Fibroblast of lung (primary cell): ENCODE results near the gene NOSIP. TPM values are rescaled to one million over a fixed set of nuclear protein-coding genes. Genes with fewer than 3 reads are reported as not detected.

Experiments used
- DNase-seq, 2 donors: peaks; one replicate each; pipeline versions ENCODE4 v3.0.0 to v3.0.0-alpha.2; 2010; ENCODE audit warnings: low read depth in 2 of 2
- H2AFZ ChIP-seq: 2 replicates; pipeline ENCODE4 v1.5.1; 2012; ENCODE audit warnings: low read length, control low read depth, inconsistent platforms
- H3K27ac ChIP-seq: 2 replicates; pipeline ENCODE4 v1.5.1; 2011; ENCODE audit warnings: low read length, control low read depth; ENCODE audit not compliant: insufficient read depth
- H3K27me3 ChIP-seq: 2 replicates; pipeline ENCODE4 v1.5.1; 2011; ENCODE audit warnings: mild to moderate bottlenecking, low read length; ENCODE audit not compliant: control insufficient read depth, insufficient read depth
- H3K36me3 ChIP-seq: 2 replicates; pipeline ENCODE4 v1.5.1; 2011; ENCODE audit warnings: low read length; ENCODE audit not compliant: control insufficient read depth, insufficient read depth
- H3K4me1 ChIP-seq: 2 replicates; pipeline ENCODE4 v1.5.1; 2011; ENCODE audit warnings: low read length; ENCODE audit not compliant: control insufficient read depth, insufficient read depth; ENCODE audit errors: extremely low read depth
- H3K4me2 ChIP-seq: 2 replicates; pipeline ENCODE4 v1.5.1; 2011; ENCODE audit warnings: low read length, control low read depth; ENCODE audit not compliant: insufficient read depth; ENCODE audit errors: extremely low read depth
- H3K4me3 ChIP-seq, 4 experiments: fragments of 200-600 bp in 1 of 4; sonication (generic) in 1 of 4; replicated peaks in 1 of 4; 2 replicates each; pipeline ENCODE4 v1.5.1; 2011 to 2016; ENCODE audit warnings: low read length in 4 of 4, low read depth in 3 of 4, mild to moderate bottlenecking in 3 of 4, control low read depth in 2 of 4, inconsistent platforms in 1 of 4, mixed read lengths in 1 of 4; ENCODE audit not compliant: insufficient read depth in 1 of 4; ENCODE audit errors: control extremely low read depth in 1 of 4
- H3K79me2 ChIP-seq: 2 replicates; pipeline ENCODE4 v1.5.1; 2012; ENCODE audit warnings: mild to moderate bottlenecking, low read length, inconsistent platforms; ENCODE audit not compliant: control insufficient read depth, insufficient read depth
- H3K9ac ChIP-seq: 2 replicates; pipeline ENCODE4 v1.5.1; 2011; ENCODE audit warnings: mild to moderate bottlenecking, low read length, control low read depth; ENCODE audit not compliant: insufficient read depth
- H3K9me3 ChIP-seq: 2 replicates; pipeline ENCODE4 v1.5.1; 2012; ENCODE audit warnings: low read depth, low read length; ENCODE audit not compliant: control insufficient read depth, insufficient read depth
- H4K20me1 ChIP-seq: 2 replicates; pipeline ENCODE4 v1.5.1; 2011; ENCODE audit warnings: low read length; ENCODE audit not compliant: control insufficient read depth, insufficient read depth; ENCODE audit errors: extremely low read depth
- CTCF ChIP-seq, 2 donors: IDR thresholded peaks in 1 of 2; conservative IDR thresholded peaks in 1 of 2; 1 replicate in 1 of 2; 2 replicates in 1 of 2; pipeline ENCODE4 v1.5.1; 2011 to 2012; ENCODE audit warnings: low read length in 2 of 2, control low read depth in 1 of 2, inconsistent platforms in 1 of 2, low read depth in 1 of 2, mild to moderate bottlenecking in 1 of 2
- EZH2 ChIP-seq: IDR thresholded peaks from 2 replicates; pipeline ENCODE4 v1.5.1; 2012; ENCODE audit warnings: low read length, control low read depth, mild to moderate bottlenecking; ENCODE audit errors: missing control alignments
- polyA plus RNA-seq, 2 donors: library from polyadenylated mRNA; depleted of rRNA in 1 of 2; stranded (reverse) in 1 of 2; unstranded in 1 of 2; fragments of >200 nt; gene quantifications; 2 replicates each; pipeline ENCODE4 v1.2.1, GENCODE V29; 2011 to 2012; ENCODE audit warnings: missing spikeins in 1 of 2
- total RNA-seq: library from RNA; depleted of rRNA; stranded (reverse); fragments of >200 nt; gene quantifications from 2 replicates; pipeline ENCODE4 v1.2.1, GENCODE V29; 2014

NOSIP gene
- total and polyA plus RNA-seq, 2 donors (not counting 1 experiment from before 2014, with no cell fraction given): 41.2 to 67.9 TPM

GRCh38 chr19:49560358-49560900 lies 19.9 kb downstream of the NOSIP start:
- DNase-seq: no peak
- Histone ChIP-seq H3K36me3 (peaks cover 30% of the 10 kb centered on the region), H2AFZ (no peak overlapping the region), H3K27me3 (no peaks in the 10 kb centered on the region), H3K9me3 (no peaks in the 10 kb centered on the region), H3K27ac (no peak overlapping the region), H3K9ac (no peak overlapping the region), H3K4me3 (no peak overlapping the region), H3K4me1 (peaks cover 4% of the 10 kb centered on the region), H3K79me2 (peaks cover 3% of the 10 kb centered on the region), H4K20me1 (no peaks in the 10 kb centered on the region), H3K4me2 (no peak overlapping the region)
- TF ChIP-seq EZH2: no peak
- TF ChIP-seq CTCF (conservative IDR thresholded peaks at IDR 0.05 in 1 of 2, IDR thresholded peaks at IDR 0.05 in 1 of 2; ENCODE audit: low read depth in 1 of 2, low read length in 2 of 2): no peak

GRCh38 chr19:49559928-49560327 lies 20.4 kb downstream of the NOSIP start:
- Histone ChIP-seq H3K27ac (no peak overlapping the region), H3K36me3 (peaks cover 31% of the 10 kb centered on the region)

GRCh38 chr19:49559443-49559842 lies 20.9 kb downstream of the NOSIP start:
- H4K20me1 ChIP-seq: no peaks in the 10 kb centered on the region

More at GRCh38 chr19:49559928-49560327, 20.4 kb downstream of the NOSIP start:
- Histone ChIP-seq H3K4me1 (peaks cover 4% of the 10 kb centered on the region), H2AFZ (no peak overlapping the region), H4K20me1 (no peaks in the 10 kb centered on the region), H3K9me3 (no peaks in the 10 kb centered on the region), H3K79me2 (peaks cover 3% of the 10 kb centered on the region), H3K9ac (no peak overlapping the region), H3K4me2 (no peak overlapping the region), H3K27me3 (no peaks in the 10 kb centered on the region), H3K4me3 (no peak overlapping the region)
- DNase-seq: no peak
- TF ChIP-seq EZH2 (no peak), CTCF (conservative IDR thresholded peaks at IDR 0.05 in 1 of 2, IDR thresholded peaks at IDR 0.05 in 1 of 2; ENCODE audit: low read depth in 1 of 2, low read length in 2 of 2) (no peak)

More at GRCh38 chr19:49559443-49559842, 20.9 kb downstream of the NOSIP start:
- Histone ChIP-seq H3K9ac (no peak overlapping the region), H3K9me3 (no peaks in the 10 kb centered on the region), H3K4me1 (peaks cover 4% of the 10 kb centered on the region), H3K79me2 (peaks cover 1% of the 10 kb centered on the region), H3K4me2 (no peak overlapping the region), H2AFZ (no peak overlapping the region), H3K4me3 (no peak overlapping the region), H3K36me3 (peaks cover 33% of the 10 kb centered on the region), H3K27me3 (no peaks in the 10 kb centered on the region), H3K27ac (no peak overlapping the region)
- no peak for DNase-seq
- TF ChIP-seq EZH2 (no peak), CTCF (conservative IDR thresholded peaks at IDR 0.05 in 1 of 2, IDR thresholded peaks at IDR 0.05 in 1 of 2; ENCODE audit: low read depth in 1 of 2, low read length in 2 of 2) (no peak)
